Measurements from ENCODE around the gene KCNQ1. TPM values are rescaled to one million over a fixed set of nuclear protein-coding genes. Genes with fewer than 3 reads are reported as not detected.

The KCNQ1 gene
- total RNA-seq, 1 donor from 2014 or later, result 2.7 TPM

DNA sequence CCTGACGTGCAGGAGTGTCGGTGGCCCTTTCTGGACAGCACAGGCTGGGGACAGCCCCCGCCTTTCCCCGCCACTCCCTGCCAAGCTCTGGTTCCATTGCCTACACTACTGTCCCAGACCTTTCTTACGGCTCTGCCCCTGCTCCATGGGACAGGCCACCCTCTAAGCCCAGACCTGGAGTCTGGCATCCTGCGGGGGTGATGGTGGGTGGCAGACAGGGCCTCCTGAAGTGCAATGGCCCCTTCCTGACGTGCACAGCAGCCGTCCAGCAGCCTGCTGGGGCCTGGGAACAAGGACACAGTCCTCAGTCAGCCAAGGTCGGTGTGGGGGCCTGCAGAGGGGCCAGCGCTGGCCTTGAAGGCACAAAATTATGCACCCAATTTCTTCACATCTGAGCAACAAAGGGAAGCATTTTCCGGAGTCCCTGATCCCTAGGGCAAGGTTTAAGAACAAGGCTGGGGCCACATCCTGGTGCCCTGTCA, 334.7 kb downstream of the KCNQ1 start:
- Histone ChIP-seq H3K27ac (peak overlapping the region; percentile 82), H3K4me3 (no peak overlapping the region), H3K27me3 (no peaks in the 10 kb centered on the region), H3K36me3 (no peaks in the 10 kb centered on the region), H3K4me1 (peaks cover 37% of the 10 kb centered on the region), H3K9me3 (no peaks in the 10 kb centered on the region)
- TF ChIP-seq POLR2AphosphoS5 (IDR thresholded peaks at IDR 0.05; ENCODE audit: insufficient read depth in 1 of 2, low read depth in 1 of 2) (no peak), CTCF (IDR thresholded peaks at IDR 0.05) (no peak), POLR2A (IDR thresholded peaks at IDR 0.05) (no peak)
- DNase-seq (ENCODE audit: extremely low spot score in 2 of 2), result no peak
- intact Hi-C loops (cut with DNase I), result no loop called here

GRCh38 chr11:2779981-2780849, 335.4 kb downstream of the KCNQ1 start:
- no peaks in the 10 kb centered on the region for H3K27me3 ChIP-seq
- H3K36me3 ChIP-seq, result no peaks in the 10 kb centered on the region
- H3K4me3 ChIP-seq, result no peak overlapping the region
- H3K27ac ChIP-seq, result peak overlapping the region; percentile 82
- H3K4me1 ChIP-seq, result peaks cover 37% of the 10 kb centered on the region
- peak in 1 of 2 donors; percentile 83 for DNase-seq (ENCODE audit: extremely low spot score in 2 of 2)
- no peaks in the 10 kb centered on the region for H3K9me3 ChIP-seq
- TF ChIP-seq POLR2A (IDR thresholded peaks at IDR 0.05) (no peak), CTCF (IDR thresholded peaks at IDR 0.05) (no peak), POLR2AphosphoS5 (IDR thresholded peaks at IDR 0.05; ENCODE audit: insufficient read depth in 1 of 2, low read depth in 1 of 2) (no peak)
- intact Hi-C loops (cut with DNase I), result no loop called here

GRCh38 chr11:2780850-2781407, 336.1 kb downstream of the KCNQ1 start:
- DNase-seq (ENCODE audit: extremely low spot score in 2 of 2), result peak; percentile 79 to 82
- H3K4me1 ChIP-seq, result peaks cover 37% of the 10 kb centered on the region
- no peaks in the 10 kb centered on the region for H3K27me3 ChIP-seq
- H3K9me3 ChIP-seq, result no peaks in the 10 kb centered on the region
- no peak overlapping the region for H3K27ac ChIP-seq
- intact Hi-C loops (cut with DNase I), result no loop called here
- no peak overlapping the region for H3K4me3 ChIP-seq
- H3K36me3 ChIP-seq, result no peaks in the 10 kb centered on the region
- TF ChIP-seq POLR2A (IDR thresholded peaks at IDR 0.05), result no peak

DNA sequence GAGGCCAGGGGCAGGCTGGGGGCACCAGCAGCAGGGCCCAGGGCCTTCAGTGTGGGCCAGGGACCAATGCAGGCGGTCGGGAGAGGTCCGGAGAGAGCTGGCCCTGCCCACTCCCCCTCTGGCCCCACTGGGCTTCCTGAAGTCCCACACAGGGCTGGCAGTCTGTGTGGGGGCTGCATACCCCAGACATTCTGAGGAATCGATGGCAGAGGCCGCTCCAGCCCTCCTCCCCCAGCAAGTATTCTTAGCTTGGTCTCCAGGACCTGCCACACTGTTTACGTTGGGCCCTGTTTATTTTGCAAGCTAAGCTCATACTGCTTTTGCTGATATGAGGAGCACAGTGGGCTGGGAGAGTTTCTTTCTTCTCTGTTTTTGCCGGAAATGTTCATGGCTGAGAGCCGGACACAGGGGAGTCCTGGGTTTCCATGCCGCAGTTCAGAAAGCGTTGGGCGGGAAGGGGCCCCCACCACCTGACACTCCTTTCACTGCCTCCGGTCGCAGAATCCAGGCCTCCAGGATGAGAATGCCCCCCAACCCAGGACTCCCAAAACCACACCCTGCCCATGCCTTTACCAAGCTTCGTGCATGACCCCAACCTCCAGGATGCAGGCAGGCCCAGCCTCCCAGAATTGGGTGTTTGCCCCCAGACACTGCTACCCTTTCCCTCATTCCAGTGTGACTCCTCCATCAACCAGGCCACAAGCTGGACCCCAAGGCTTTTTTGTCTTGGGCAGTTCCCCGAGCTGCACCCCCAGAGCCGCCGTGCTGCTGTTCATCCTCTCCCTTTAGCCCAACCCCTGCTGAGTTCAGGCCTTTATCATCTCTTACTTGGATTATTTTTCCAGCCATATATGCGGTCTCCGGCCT, 336.8 kb downstream of the KCNQ1 start:
- no peak overlapping the region for H3K27ac ChIP-seq

More for the DNA sequence above, 336.8 kb downstream of the KCNQ1 start:
- TF ChIP-seq POLR2AphosphoS5 (IDR thresholded peaks at IDR 0.05; ENCODE audit: insufficient read depth in 1 of 2, low read depth in 1 of 2), result no peak
- no peak for TF ChIP-seq CTCF (IDR thresholded peaks at IDR 0.05)
- no peak for TF ChIP-seq POLR2A (IDR thresholded peaks at IDR 0.05)
- peaks cover 37% of the 10 kb centered on the region for H3K4me1 ChIP-seq
- H3K9me3 ChIP-seq, result no peaks in the 10 kb centered on the region
- H3K36me3 ChIP-seq, result no peaks in the 10 kb centered on the region
- no peak overlapping the region for H3K4me3 ChIP-seq
- intact Hi-C loops (cut with DNase I), result no loop called here
- DNase-seq (ENCODE audit: extremely low spot score in 2 of 2), result peak; percentile 74 to 92
- H3K27me3 ChIP-seq, result no peaks in the 10 kb centered on the region
